Measurements from ENCODE around the gene WWC1. TPM values are rescaled to one million over a fixed set of nuclear protein-coding genes. Genes with fewer than 3 reads are reported as not detected.
"Not testable (repeated sequence)": the region's sequence is repeated elsewhere in the genome, so short reads cannot be mapped to it uniquely, and the experiment has no call there.

WWC1 gene
- total RNA-seq, 1 donor from 2014 or later, result 1.5 TPM

DNA sequence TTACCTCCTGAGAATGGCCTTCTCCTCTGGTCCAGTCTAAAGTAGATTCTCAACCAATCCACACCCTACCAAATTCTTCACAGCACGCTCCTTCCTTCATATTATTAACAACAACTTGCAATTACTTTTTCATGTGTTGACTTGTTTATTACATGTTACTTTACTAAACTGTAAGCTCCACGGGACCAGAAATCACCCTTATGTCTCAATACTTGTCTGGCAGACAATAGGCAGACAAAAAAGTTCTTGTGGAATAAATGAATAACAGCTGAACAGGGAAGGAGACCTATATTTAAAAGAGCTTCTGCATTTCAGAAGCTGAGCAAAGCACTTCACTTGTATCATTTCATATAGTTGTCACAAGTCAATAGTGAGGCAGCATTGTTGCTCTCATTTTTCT lies 5.7 kb upstream of the WWC1 start:
- Mint-ChIP-seq H3K36me3 (ENCODE audit: unreplicated experiment) (peaks cover 24% of the 10 kb centered on the region), H3K4me1 (ENCODE audit: low read depth, unreplicated experiment) (no peaks in the 10 kb centered on the region), H3K9me3 (ENCODE audit: unreplicated experiment) (peaks cover 10% of the 10 kb centered on the region), H3K27ac (ENCODE audit: unreplicated experiment) (no peak overlapping the region), H3K4me3 (ENCODE audit: unreplicated experiment) (no peak overlapping the region), H3K27me3 (ENCODE audit: unreplicated experiment) (peaks cover 14% of the 10 kb centered on the region)
- TF ChIP-seq, protein P1, sequence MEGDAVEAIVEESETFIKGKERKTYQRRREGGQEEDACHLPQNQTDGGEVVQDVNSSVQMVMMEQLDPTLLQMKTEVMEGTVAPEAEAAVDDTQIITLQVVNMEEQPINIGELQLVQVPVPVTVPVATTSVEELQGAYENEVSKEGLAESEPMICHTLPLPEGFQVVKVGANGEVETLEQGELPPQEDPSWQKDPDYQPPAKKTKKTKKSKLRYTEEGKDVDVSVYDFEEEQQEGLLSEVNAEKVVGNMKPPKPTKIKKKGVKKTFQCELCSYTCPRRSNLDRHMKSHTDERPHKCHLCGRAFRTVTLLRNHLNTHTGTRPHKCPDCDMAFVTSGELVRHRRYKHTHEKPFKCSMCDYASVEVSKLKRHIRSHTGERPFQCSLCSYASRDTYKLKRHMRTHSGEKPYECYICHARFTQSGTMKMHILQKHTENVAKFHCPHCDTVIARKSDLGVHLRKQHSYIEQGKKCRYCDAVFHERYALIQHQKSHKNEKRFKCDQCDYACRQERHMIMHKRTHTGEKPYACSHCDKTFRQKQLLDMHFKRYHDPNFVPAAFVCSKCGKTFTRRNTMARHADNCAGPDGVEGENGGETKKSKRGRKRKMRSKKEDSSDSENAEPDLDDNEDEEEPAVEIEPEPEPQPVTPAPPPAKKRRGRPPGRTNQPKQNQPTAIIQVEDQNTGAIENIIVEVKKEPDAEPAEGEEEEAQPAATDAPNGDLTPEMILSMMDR (IDR thresholded peaks at IDR 0.05; ENCODE audit: partially characterized antibody, unreplicated experiment), result no peak
- DNase-seq, result no peak

- Mint-ChIP-seq H3K27ac (ENCODE audit: unreplicated experiment) (no peak overlapping the region), H3K9me3 (ENCODE audit: unreplicated experiment) (peaks cover 10% of the 10 kb centered on the region), H3K4me1 (ENCODE audit: low read depth, unreplicated experiment) (peaks cover 2% of the 10 kb centered on the region), H3K27me3 (ENCODE audit: unreplicated experiment) (peaks cover 14% of the 10 kb centered on the region), H3K4me3 (ENCODE audit: unreplicated experiment) (no peak overlapping the region), H3K36me3 (ENCODE audit: unreplicated experiment) (peaks cover 24% of the 10 kb centered on the region)
- TF ChIP-seq, protein P1 (IDR thresholded peaks at IDR 0.05; ENCODE audit: partially characterized antibody, unreplicated experiment), result no peak
- no peak for DNase-seq
Measured at GRCh38 chr5:168286386-168286785, 5.1 kb upstream of the WWC1 start.

- H3K4me3 Mint-ChIP-seq (ENCODE audit: unreplicated experiment); DNase-seq; H3K27ac Mint-ChIP-seq (ENCODE audit: unreplicated experiment); H3K9me3 Mint-ChIP-seq (ENCODE audit: unreplicated experiment); H3K4me1 Mint-ChIP-seq (ENCODE audit: low read depth, unreplicated experiment): not testable (repeated sequence)
- H3K36me3 Mint-ChIP-seq (ENCODE audit: unreplicated experiment), result peaks cover 24% of the 10 kb centered on the region
- peaks cover 14% of the 10 kb centered on the region for H3K27me3 Mint-ChIP-seq (ENCODE audit: unreplicated experiment)
Measured at GRCh38 chr5:168286863-168287262, 4.6 kb upstream of the WWC1 start.

DNA sequence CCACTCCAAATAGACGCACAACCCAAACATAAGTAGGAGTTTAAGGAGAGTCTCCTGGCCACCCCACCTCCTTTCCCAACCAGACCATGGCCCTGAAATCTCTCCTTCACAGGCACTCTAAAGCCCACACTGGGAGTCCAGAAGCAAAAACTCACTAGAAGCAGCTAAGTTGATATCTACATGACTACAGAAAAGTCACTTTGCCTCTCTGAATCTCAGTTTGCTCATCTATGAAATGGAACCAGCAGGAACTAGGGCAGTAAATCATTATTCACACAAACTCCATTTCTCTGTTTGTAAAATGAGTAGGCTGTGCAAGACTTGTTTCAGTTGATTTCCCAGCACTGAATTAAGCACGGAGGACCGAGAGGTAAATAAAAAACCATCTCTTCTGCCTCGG lies 4.1 kb upstream of the WWC1 start:
- Mint-ChIP-seq H3K27ac (ENCODE audit: unreplicated experiment) (no peak overlapping the region), H3K27me3 (ENCODE audit: unreplicated experiment) (peaks cover 14% of the 10 kb centered on the region), H3K4me3 (ENCODE audit: unreplicated experiment) (no peak overlapping the region), H3K9me3 (ENCODE audit: unreplicated experiment) (peaks cover 10% of the 10 kb centered on the region), H3K36me3 (ENCODE audit: unreplicated experiment) (peaks cover 21% of the 10 kb centered on the region), H3K4me1 (ENCODE audit: low read depth, unreplicated experiment) (peaks cover 2% of the 10 kb centered on the region)
- DNase-seq, result no peak
- TF ChIP-seq, protein P1 (IDR thresholded peaks at IDR 0.05; ENCODE audit: partially characterized antibody, unreplicated experiment), result no peak

DNA sequence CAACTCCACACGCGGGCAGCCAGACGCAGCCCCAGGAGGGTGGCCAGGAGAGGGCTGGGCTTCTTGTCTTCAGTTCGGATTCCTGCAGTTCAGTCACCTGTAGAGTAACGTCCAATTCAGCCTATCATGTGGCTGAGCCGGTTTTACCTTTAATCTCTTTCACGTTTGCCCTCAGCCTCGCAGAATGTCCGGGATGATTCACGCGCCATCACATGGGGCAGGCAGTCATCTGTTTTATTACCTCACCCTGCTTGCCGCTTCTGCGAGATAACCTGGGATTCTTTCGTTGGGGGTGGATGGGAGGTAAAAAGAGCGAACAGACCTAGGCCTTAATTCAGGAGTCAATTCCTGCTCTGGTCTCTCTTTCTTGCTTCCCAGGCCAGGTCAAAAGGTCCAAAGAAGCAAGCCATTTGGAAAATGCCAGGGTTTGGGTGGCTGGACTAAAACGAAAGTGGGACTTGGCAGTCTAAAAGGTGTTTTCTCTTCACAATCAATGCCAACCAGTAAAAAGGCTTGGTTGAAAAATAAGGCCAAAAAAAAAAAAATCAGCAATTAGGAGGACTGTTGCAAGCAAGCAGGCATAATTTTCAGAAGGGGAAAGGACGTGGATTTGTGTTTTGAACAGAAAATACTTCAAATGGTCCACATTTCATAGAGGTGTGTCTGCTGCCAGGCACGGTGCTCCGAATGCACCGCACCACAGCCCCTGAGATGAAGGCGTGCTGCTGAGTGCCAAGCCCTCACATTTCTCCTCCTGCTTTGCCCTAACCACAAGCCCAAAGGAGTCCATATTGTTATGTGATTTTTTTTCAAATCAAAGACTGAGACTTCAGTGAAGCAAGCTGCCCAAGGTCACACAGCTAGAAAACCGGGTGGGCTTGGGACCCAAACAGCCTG lies 2.8 kb upstream of the WWC1 start:
- Mint-ChIP-seq H3K36me3 (ENCODE audit: unreplicated experiment) (peaks cover 17% of the 10 kb centered on the region), H3K27me3 (ENCODE audit: unreplicated experiment) (peaks cover 14% of the 10 kb centered on the region), H3K9me3 (ENCODE audit: unreplicated experiment) (peaks cover 12% of the 10 kb centered on the region), H3K4me1 (ENCODE audit: low read depth, unreplicated experiment) (peaks cover 2% of the 10 kb centered on the region), H3K27ac (ENCODE audit: unreplicated experiment) (no peak overlapping the region), H3K4me3 (ENCODE audit: unreplicated experiment) (no peak overlapping the region)
- TF ChIP-seq, protein P1 (IDR thresholded peaks at IDR 0.05; ENCODE audit: partially characterized antibody, unreplicated experiment), result no peak
- no peak for DNase-seq

Data from glutamatergic neuron (in vitro differentiated cells).